ENCODE measurements around the gene HEMK1.

- TF ChIP-seq CTCF (IDR thresholded peaks at IDR 0.05), result no peak
- no peak for TF ChIP-seq EZH2 (IDR thresholded peaks at IDR 0.05; ENCODE audit: borderline replicate concordance, insufficient read depth, low read depth, low read length, poor library complexity, severe bottlenecking)
These were observed 31.7 kb downstream of the HEMK1 start for GRCh38 chr3:50600841-50601591.

Measured in B cell (primary cell).